Suprapubic skin (tissue), 3 donors: Measurements from ENCODE around the gene KCNH8.

Experiments used
- EP300 ChIP-seq: sonication (generic); formaldehyde crosslinking; IDR thresholded peaks from one replicate; pipeline ENCODE4 v1.6.1; 2017; ENCODE audit warnings: antibody characterized with exemption
- POLR2A ChIP-seq, 2 donors: fragments of 450-650 bp; IDR thresholded peaks; one replicate each; pipeline ENCODE4 v1.6.1; 2017; ENCODE audit warnings: antibody characterized with exemption in 2 of 2, mild to moderate bottlenecking in 2 of 2, moderate library complexity in 2 of 2
- TF ChIP-seq, protein P1 (sequence below), 2 donors: fragments of 200-600 bp in 1 of 2; fragments of 450-650 bp in 1 of 2; sonication (generic) in 1 of 2; IDR thresholded peaks; one replicate each; pipeline ENCODE4 v1.5.1; 2016 to 2019; ENCODE audit warnings: antibody characterized with exemption in 2 of 2, mild to moderate bottlenecking in 1 of 2, moderate library complexity in 1 of 2

DNA sequence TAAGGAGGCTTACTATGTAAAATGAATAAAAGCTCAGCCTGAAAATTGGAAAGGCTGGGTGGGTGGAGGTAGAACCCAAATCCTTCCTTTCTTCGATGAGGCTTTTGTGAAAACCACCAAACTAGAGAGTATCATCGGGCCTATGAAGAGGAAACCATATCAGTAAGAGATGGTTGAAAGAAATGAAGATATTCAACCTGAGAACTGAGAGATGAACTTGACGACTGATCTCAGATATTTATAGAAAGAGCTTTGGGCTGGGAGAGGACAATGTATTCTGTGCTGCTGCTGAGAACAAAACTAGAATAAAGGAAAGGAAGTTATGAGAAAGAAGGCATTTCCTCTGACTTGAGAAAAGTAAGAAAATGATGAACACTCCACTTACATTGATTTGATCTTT lies 236.6 kb downstream of the KCNH8 start:
- no peak for TF ChIP-seq EP300
- TF ChIP-seq, protein P1, sequence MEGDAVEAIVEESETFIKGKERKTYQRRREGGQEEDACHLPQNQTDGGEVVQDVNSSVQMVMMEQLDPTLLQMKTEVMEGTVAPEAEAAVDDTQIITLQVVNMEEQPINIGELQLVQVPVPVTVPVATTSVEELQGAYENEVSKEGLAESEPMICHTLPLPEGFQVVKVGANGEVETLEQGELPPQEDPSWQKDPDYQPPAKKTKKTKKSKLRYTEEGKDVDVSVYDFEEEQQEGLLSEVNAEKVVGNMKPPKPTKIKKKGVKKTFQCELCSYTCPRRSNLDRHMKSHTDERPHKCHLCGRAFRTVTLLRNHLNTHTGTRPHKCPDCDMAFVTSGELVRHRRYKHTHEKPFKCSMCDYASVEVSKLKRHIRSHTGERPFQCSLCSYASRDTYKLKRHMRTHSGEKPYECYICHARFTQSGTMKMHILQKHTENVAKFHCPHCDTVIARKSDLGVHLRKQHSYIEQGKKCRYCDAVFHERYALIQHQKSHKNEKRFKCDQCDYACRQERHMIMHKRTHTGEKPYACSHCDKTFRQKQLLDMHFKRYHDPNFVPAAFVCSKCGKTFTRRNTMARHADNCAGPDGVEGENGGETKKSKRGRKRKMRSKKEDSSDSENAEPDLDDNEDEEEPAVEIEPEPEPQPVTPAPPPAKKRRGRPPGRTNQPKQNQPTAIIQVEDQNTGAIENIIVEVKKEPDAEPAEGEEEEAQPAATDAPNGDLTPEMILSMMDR (IDR thresholded peaks at IDR 0.05), result no peak
- TF ChIP-seq POLR2A (IDR thresholded peaks at IDR 0.05), result no peak
